HG02981 (cell line): ENCODE data around the gene PIK3C2B.
A peak's percentile ranks its signal among the peaks of the same experiment; 100 is the strongest.
"Not testable (repeated sequence)": the region's sequence is repeated elsewhere in the genome, so short reads cannot be mapped to it uniquely, and the experiment has no call there.

ENCODE experiments used
- ATAC-seq: cut with Tn5 transposase; IDR thresholded peaks from one replicate; pipeline ENCODE4 v1.9.1; 2021; ENCODE audit warnings: mild to moderate bottlenecking, moderate library complexity; ENCODE audit not compliant: unreplicated experiment

The PIK3C2B gene

GRCh38 chr1:204494281-204495077 is at the start of gene PIK3C2B:
Gene PIK3C2B (minus strand): TSS chr1:204494805. CDS start chr1:204469802, 25,003 bp downstream.
- ATAC-seq = peak; percentile 81

GRCh38 chr1:204544321-204544720 is 49.7 kb upstream of the PIK3C2B start:
- ATAC-seq = no peak

GRCh38 chr1:204541626-204542025 is 47.0 kb upstream of the PIK3C2B start:
- ATAC-seq = no peak

GRCh38 chr1:204532832-204533231 is 38.2 kb upstream of the PIK3C2B start:
- no peak for ATAC-seq

- ATAC-seq = peak; percentile 92
These were observed 36.3 kb upstream of the PIK3C2B start for GRCh38 chr1:204530932-204531331.

GRCh38 chr1:204529371-204529895 is 34.8 kb upstream of the PIK3C2B start:
- ATAC-seq = no peak

- ATAC-seq = no peak
These were observed 34.1 kb upstream of the PIK3C2B start for GRCh38 chr1:204528677-204529076.

GRCh38 chr1:204528241-204528640 is 33.6 kb upstream of the PIK3C2B start:
- no peak for ATAC-seq

- ATAC-seq = peak; percentile 43
These were observed 30.4 kb upstream of the PIK3C2B start for GRCh38 chr1:204524986-204525385.

GRCh38 chr1:204523605-204524215 is 29.1 kb upstream of the PIK3C2B start:
- ATAC-seq = no peak

- ATAC-seq = not testable (repeated sequence)
These were observed 27.4 kb upstream of the PIK3C2B start for GRCh38 chr1:204521941-204522521.

- peak; percentile 49 for ATAC-seq
These were observed 26.5 kb upstream of the PIK3C2B start for GRCh38 chr1:204520834-204521709.

- not testable (repeated sequence) for ATAC-seq
These were observed 22.8 kb upstream of the PIK3C2B start for GRCh38 chr1:204517382-204517781.

- peak; percentile 84 for ATAC-seq
These were observed 21.7 kb upstream of the PIK3C2B start, which contains the start of gene MDM4 for GRCh38 chr1:204516180-204516879. Gene MDM4 (plus strand): TSS chr1:204516406. CDS start chr1:204525519, 9,113 bp downstream.

- ATAC-seq = no peak
These were observed 20.2 kb upstream of the PIK3C2B start for GRCh38 chr1:204514828-204515227.

- ATAC-seq = no peak
These were observed 18.6 kb upstream of the PIK3C2B start for GRCh38 chr1:204513117-204513716.

GRCh38 chr1:204511366-204511765 is 16.8 kb upstream of the PIK3C2B start:
- no peak for ATAC-seq

- no peak for ATAC-seq
These were observed 14.6 kb upstream of the PIK3C2B start for GRCh38 chr1:204509186-204509635.

GRCh38 chr1:204507317-204508105 is 12.9 kb upstream of the PIK3C2B start:
- ATAC-seq = peak; percentile 13
